ENCODE results near the gene NIPBL.

DNA sequence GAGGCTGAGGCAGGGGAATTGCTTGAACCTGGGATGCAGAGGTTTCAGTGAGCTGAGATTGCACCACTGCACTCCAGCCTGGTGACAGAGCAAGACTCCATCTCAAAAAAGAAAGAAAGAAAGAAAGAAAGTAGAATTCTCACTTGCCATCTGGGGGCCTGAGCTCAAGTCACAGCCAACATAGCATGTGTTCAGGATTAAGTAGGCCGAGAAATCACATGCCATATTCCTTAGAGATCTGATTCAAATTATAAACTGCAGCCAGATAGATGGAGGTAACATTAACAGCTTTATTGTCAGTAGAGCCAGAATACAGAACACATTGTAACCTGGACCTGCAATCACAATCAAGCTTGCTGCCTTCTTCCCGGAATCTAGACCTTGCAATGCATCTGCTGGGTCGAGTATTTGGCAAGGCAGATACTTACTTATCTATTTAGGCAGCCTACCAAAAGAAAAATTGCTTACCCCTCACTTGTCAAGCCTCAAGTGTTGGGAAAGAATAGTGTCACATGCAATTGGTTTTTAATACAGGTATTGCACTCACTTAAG, 198.9 kb downstream of the NIPBL start:
- TF ChIP-seq, protein P1, sequence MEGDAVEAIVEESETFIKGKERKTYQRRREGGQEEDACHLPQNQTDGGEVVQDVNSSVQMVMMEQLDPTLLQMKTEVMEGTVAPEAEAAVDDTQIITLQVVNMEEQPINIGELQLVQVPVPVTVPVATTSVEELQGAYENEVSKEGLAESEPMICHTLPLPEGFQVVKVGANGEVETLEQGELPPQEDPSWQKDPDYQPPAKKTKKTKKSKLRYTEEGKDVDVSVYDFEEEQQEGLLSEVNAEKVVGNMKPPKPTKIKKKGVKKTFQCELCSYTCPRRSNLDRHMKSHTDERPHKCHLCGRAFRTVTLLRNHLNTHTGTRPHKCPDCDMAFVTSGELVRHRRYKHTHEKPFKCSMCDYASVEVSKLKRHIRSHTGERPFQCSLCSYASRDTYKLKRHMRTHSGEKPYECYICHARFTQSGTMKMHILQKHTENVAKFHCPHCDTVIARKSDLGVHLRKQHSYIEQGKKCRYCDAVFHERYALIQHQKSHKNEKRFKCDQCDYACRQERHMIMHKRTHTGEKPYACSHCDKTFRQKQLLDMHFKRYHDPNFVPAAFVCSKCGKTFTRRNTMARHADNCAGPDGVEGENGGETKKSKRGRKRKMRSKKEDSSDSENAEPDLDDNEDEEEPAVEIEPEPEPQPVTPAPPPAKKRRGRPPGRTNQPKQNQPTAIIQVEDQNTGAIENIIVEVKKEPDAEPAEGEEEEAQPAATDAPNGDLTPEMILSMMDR (IDR thresholded peaks at IDR 0.05) = no peak
- TF ChIP-seq POLR2A (IDR thresholded peaks at IDR 0.05) = no peak
